GM18909 (cell line): ENCODE data around the gene POGLUT3.

Experiments
- ATAC-seq: cut with Tn5 transposase; IDR thresholded peaks from one replicate; pipeline ENCODE4 v1.9.1; 2021; ENCODE audit warnings: mild to moderate bottlenecking; ENCODE audit not compliant: unreplicated experiment, poor library complexity

Gene POGLUT3, protein sequence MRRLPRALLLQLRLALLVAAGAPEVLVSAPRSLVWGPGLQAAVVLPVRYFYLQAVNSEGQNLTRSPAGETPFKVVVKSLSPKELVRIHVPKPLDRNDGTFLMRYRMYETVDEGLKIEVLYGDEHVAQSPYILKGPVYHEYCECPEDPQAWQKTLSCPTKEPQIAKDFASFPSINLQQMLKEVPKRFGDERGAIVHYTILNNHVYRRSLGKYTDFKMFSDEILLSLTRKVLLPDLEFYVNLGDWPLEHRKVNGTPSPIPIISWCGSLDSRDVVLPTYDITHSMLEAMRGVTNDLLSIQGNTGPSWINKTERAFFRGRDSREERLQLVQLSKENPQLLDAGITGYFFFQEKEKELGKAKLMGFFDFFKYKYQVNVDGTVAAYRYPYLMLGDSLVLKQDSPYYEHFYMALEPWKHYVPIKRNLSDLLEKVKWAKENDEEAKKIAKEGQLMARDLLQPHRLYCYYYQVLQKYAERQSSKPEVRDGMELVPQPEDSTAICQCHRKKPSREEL

DNA sequence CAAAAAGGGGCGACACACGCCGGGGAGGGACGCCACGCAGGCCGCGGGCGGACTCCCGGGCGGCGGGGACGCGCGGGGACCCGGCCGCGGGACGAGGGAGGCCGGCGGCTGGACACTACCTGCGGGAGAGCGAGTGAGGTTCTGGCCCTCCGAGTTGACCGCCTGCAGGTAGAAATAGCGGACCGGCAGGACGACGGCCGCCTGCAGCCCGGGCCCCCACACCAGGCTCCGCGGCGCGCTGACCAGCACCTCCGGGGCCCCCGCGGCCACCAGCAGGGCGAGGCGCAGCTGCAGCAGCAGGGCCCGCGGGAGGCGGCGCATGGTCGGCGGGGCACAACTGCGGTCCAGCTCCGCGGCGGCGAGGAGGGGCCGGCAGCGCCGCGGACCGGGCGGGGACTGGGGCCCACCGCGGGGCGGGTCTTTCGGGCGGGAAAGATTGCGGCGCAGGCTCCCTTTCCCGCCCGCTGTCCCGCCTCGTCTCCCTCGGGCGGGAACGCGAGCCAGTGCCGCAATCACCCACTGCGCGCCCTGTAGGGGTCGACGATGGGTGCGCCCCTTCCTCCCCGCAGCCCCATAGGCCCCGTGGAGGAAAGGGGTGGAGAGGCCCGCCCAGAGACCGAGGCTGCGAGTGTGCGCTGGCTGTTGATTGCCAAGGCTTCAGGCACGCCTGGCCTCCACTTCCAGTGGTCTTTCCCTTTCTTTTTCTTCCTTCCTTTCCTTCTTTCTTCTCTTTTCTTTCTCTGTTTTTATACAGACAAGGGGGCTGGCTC lies at the start of gene POGLUT3:
Gene POGLUT3 (minus strand): TSS at position 339 of the 770 bp plus-strand sequence. CDS start 18 bp downstream, at position 321.
- ATAC-seq: peak; percentile 64

DNA sequence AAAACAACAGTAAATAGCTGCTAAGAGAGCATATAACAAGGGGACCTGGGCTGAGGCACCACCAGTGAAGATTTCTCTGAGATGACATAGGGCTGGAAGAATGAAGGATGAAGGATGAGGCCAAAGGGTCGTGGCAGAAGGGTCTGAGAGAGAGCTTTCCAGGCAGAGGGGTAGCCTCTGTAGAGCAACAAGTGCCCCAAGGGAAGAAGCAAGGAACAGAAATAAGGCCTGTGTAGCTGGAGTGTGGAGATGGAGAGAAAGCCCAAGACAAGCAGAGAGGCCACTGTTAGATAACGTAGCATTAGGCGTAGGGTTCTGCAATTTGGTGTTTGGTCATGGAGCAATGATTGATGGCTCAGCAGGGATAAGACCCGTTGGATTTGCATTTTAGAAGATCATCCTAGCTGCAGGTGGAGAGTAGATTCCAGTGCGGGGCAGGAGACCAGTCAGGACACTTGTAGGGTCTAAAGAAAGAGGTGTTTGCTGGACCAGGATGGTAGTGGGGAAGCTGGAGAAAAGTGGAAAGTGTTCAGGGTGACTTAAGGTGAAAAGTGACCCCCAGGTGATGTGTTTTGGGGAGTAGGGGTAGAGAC lies 47.8 kb upstream of the POGLUT3 start:
- ATAC-seq: no peak

DNA sequence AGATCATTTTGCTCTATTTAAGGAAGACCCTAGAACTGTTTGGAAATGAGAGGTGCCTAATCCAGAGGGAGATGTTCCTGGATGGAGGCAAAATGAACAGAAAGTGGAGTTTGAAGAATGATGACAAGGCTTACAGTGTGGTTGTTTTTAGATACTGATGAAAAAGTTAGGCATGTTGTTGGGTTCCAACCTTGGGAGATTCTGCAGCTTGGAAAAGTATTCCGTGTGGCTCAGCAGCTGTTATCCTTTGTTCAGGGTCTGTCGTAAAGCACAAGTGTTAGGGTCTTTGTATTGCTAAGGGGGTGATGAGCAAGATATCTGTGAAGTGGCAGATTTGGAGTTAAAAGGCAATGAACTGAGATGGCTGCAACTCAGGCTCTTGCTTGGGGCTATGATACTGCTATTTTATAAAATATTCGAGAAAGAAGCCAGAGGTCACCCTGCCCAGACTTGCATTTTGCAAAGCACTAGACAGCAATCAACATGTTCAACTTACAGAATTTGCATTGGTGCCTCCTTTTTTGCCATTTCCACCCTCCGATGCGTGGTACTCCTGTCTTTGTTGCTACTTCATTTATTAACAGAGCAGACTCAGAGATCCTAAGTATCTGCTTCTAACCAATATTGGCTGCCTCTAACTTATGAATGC lies 45.3 kb upstream of the POGLUT3 start:
- no peak for ATAC-seq

DNA sequence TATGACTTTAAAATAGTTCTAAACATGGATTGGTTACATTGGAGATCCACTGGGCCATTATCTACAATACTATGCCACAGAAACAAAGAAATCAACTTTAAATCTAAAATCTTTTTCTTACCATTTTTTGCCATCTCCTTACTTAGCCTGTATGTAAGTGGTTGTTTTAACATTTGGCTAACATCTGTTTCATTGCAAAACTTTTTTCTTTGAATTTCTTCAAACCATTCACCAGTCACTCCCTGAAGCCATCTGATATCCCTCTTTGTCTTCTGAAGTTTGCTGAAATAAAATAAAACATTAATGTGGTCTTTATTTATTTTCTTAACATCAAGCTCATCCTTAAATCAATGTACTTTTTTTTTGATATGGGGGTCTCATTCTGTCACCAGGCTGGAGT lies 43.3 kb upstream of the POGLUT3 start:
- ATAC-seq: no peak

DNA sequence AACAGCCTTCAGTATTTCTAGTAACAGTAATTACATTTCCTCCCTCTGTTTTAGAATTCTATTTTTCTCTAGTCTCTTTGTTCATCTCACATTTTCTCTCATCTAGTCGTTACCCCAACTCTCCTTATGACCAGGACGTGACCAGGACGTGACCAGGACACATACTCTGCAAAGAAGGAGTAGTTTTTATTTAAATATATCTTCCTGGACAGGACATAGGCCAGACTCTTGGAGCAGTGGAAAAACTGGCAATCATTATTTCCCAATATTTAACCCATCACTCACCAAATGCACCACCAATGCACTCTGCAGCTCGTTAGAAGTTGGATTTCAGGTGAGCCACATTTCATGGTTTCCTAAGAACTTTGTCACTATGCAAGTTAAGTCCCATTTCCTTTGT lies 40.3 kb upstream of the POGLUT3 start:
- no peak for ATAC-seq

DNA sequence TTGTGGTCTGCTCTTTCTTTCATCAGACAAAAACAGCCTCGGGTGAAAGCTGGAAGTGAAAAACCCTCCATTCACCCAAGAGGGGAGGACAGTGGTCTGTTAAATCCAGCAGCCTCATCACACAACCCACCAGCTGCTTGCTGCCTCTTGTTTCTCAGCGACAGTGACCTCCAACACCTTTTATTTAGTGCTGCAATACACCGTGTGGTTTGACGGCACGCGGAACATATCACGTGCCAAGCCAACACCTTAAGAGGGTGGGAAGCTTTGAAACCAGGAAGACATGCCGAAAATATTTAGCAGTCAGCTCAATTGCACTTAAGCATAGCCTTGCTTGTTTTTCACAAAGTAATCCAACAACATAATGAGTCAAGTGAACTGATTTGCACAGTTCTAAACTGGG lies 39.8 kb upstream of the POGLUT3 start:
- no peak for ATAC-seq

DNA sequence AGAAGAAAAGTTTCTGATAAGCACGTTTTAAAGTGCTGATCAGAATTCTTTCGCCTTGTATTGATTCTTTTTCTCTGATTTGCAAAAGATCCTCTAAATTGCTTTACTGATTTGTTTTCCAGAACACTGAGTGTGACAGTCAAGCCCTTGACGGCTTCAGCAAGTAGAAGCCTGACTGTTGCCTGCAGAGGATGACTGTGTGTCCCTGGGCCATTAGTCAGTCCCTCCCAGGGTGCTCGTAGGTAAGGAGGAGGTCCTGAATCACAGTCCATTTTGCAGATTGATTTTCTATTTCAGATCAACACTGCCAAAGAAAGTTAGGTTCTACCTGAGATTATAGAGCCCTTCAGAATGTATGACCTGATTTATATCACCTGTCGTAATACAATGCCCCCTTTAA lies 38.6 kb upstream of the POGLUT3 start:
- no peak for ATAC-seq

DNA sequence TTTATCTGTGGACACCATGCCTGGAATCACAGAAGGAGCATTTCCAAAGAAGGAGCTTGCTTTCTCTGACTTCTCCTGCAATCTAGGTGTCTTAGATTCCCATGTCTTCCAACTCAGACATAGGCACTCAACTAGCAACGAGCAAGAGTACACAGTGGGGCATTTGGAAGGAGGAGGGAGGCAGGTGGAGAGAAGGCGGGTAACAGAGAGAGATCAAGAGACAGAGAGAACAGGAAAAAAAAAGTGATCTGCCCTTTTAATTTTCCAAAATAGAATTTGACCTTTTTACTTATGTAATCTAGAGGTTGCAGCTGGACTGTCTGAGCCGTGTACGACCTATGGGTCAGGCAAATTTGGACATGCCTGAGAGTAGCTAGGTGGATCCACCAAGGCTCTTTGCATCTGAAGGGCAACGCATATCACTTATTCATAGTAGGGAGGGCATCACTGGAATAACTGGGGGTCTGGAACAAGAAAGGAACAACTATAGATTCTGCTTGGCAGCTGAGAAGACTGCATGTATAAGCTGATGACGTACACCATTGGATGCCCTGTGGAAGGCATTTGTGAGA lies 37.3 kb upstream of the POGLUT3 start:
- ATAC-seq: no peak

DNA sequence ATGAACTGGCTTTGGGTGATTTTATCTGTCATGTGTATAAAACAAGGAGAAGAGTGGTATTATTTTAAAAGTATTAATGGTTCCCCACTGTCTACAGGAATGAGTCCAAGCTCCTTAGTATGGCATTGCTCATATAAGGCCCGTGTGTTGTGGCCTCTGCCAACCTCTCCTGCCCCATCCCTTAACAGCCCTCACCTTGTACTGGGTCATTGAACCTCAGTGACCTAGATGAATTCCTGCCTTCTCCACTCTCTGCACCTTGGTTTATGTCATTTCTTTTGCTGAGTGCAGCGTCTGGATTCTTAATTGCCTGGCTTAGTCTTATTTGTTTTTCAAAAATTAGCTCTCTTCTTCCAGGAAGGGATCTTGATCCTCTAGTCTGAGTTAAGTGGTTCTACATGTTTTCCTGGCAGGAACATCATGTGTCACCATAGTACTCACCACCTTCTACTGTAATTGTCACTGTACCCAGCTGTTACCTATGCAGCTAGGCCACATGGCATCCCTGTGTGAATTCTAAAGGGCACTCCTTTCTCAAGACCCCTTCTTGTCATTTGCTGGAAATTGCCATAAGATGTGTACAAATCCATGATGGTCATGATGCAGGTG lies 36.2 kb upstream of the POGLUT3 start:
- ATAC-seq: no peak

DNA sequence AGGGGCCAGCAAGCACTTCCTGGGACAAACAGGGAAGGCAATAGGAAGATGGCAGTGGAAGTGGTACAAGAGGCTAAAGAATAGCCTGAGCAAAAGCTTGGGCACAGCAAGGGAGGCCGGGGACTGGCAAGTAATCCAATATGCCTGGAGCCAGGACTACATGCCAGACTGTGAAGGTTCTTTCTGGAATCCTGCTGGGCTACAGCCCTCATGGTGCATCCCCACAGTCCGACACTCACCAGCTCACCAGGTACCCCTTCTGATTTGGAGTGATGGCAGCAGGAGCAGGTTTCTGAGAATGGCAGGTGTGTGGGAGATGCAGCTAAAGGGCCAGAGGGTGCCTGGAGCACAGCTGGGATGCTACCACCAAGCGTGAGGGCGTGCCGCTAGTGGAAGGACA lies 32.2 kb upstream of the POGLUT3 start:
- no peak for ATAC-seq

DNA sequence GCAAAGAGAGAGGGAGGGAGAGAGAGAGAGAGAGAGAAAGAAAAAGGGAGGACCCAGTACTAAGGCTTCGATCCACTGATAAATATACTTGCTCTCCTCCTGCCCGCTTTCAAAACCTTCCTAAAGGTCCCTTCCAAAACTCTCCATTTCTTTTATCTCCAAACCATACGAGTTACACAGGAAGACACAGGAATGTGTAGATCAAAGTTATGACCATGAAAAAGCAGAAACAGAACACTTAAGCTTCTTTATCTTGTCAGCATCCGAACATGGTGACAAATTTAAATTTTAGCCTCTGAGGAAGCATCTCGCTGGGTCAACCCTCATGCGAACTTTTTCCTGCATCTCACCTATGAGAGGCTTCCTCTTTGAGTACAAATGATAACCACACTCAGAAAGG lies 29.2 kb upstream of the POGLUT3 start:
- no peak for ATAC-seq

DNA sequence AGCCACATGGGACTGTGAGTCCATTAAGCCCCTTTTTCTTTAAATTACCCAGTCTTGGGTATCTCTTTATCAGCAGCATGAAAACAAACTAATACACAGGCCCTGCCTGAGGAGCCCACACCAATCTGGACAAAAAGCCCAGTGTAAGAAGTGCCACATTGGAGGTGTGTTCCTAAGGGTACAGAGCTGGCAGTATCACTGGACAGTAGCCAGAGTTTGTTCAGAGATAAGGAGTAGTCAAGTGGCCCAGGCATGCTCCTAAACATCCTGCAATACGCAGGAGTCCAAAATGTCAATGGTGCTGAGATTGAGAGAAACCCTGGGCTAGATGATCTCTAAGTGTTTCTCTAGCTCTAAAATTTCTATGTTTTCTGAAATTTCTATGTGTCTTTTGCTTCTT lies 27.0 kb upstream of the POGLUT3 start:
- no peak for ATAC-seq

DNA sequence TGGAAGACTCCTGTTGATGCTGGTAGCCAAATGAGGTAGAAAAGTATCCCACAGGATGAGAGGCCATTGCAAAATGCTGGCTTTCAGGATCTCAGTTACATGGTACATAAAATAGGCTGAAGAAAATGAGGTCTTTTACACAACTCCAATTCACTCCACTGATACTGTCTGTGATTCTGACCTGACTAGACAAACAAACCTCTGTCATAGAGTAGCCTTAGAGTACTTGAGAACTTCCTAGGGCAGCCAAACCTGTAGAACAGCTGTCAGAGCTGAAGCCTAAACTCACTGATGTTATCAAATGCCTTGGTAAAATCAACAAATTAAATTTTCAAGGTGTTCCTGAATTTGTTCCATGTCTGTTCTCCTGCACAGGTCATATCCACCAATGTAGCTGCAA lies 26.2 kb upstream of the POGLUT3 start:
- no peak for ATAC-seq

DNA sequence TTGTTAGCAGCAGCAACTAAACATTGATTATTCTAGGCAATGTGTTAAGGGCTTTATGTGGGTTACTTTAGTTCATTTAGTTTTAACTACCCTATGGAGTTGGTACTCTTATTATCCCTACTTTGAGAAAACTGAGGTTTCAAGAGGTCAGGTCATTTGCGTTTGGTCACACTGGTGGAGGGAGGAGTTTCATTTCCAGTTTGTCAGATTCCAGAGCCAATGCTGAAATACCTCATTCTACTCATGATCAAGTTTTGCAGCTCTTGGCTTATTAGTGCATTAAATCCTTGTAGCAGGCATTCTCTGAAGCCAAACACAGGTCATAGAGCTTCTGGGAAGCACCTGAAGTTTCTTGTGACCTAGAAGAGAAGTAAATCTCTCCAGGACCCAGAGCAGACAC lies 24.1 kb upstream of the POGLUT3 start:
- ATAC-seq: no peak

DNA sequence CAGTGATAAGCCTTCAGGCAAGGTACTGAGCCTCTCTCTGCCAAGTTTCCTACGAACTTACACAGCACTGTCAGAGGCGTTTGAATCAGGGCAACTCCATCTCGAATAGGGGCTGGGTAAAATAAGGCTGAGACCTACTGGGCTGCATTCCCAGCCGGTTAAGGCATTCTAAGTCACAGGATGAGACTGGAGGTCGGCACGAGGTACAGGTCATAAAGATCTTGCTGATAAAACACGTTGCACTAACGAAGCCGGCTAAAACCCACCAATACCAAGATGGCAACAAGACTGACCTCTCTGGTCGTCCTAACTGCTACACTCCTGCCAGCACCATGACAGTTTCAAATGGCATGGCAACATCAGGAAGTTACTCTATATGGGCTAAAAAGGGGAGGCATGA lies 20.4 kb upstream of the POGLUT3 start:
- ATAC-seq: no peak

DNA sequence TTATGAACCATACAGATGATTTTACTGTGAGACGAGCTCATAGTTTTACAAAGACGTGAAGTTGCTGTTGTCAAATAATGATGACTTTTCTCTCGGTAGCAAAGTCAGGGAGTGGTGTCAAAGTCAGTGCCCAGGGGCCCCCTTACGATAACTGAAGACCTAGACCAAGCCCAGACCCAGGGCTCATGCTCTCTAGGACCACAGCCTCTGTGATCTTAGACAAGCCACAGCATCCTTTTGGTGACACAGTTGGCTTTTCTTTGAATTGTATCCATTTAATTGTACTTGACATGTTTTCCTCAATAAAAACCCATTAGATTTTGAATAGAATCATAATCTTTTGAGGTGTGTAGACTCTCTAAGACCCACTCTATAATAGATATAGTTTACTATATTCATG lies 17.9 kb upstream of the POGLUT3 start:
- ATAC-seq: no peak

DNA sequence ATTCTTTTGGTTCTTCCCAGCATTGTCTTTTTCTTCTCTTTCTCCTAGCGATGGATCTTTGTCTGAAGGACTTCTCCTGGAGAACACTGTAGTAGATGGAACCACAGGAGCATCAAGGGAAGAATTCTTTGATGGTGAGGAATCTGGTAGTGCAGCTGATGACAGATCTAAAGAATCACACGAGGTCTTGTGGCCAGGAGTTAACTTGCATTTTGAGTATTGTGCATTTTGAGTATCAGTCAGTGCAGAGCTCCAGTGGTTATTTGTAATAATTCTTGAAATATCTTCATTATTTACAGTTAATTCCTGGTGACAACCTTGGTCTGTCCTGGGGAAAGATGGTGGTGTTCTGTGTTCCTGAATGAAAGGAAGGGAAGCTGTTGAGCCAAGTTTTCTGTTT lies 14.5 kb upstream of the POGLUT3 start:
- ATAC-seq: no peak

DNA sequence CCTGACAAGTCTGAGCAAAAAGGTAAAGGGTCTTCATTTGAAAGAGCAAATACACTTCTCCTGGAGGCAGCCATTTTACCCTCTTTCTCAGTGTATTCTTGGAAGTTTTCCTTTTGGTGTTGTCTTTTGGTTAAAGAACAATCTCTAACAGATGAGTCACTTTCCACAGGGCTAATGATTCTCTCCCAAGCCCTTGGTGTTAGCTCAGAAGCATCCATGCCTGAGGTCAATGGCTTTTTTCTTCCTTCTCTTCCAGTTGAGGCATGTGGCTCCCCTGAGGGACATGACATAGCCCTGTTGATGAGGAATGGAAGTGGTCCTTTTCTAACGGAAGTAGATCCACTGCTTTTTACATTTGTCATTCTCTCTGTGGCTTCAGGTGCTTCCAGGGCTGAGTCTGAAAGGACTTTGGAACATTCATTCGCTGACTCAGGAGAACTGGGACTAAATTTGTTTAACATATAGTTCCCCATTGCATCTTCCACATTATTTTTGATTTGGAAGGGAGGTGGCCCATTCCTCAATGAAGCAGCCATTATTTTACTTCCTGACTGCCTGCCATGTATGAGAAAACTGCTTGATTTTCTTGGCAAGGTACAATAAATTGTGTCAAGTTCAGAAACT lies 13.8 kb upstream of the POGLUT3 start:
- ATAC-seq: no peak
